ENCODE measurements around the gene PCNX4.

DNA sequence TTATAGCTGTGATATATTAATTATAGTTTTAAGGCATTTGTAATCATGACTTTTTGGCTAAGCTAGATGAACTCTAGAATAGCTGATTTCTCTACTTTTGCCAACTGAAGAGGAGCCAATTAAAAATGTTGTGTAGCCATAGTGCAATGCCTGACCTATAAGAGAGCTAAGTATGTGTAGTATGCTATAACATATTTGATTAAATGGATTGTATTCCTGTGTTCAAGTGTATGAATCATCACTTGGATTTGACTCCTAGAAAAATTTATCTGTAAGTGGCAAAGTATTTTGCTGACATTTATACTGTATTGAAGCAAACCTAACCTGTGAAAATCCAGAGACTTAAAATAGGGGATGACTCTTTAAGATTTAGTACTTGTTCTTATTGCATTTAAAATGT, 34.2 kb downstream of the PCNX4 start:
- TF ChIP-seq, protein P1, sequence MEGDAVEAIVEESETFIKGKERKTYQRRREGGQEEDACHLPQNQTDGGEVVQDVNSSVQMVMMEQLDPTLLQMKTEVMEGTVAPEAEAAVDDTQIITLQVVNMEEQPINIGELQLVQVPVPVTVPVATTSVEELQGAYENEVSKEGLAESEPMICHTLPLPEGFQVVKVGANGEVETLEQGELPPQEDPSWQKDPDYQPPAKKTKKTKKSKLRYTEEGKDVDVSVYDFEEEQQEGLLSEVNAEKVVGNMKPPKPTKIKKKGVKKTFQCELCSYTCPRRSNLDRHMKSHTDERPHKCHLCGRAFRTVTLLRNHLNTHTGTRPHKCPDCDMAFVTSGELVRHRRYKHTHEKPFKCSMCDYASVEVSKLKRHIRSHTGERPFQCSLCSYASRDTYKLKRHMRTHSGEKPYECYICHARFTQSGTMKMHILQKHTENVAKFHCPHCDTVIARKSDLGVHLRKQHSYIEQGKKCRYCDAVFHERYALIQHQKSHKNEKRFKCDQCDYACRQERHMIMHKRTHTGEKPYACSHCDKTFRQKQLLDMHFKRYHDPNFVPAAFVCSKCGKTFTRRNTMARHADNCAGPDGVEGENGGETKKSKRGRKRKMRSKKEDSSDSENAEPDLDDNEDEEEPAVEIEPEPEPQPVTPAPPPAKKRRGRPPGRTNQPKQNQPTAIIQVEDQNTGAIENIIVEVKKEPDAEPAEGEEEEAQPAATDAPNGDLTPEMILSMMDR (IDR thresholded peaks at IDR 0.05; ENCODE audit: low read length): no peak
- TF ChIP-seq EZH2 (optimal IDR thresholded peaks at IDR 0.05; ENCODE audit: low read depth, low read length) (no peak), EZH2phosphoT487 (IDR thresholded peaks at IDR 0.05; ENCODE audit: low read length) (no peak)
